Head of caudate nucleus (tissue), 42 donors: ENCODE results near the gene NPLOC4.
A peak's percentile ranks its signal among the peaks of the same experiment; 100 is the strongest.
"Not testable (repeated sequence)": the region's sequence is repeated elsewhere in the genome, so short reads cannot be mapped to it uniquely, and the experiment has no call there.

Source experiments
- DNase-seq, 42 donors: peaks; one replicate each; pipeline versions ENCODE4 v3.0.0 to v3.0.0-alpha.2; 2020 to 2021; ENCODE audit warnings: mixed read lengths in 7 of 42
- intact Hi-C: fragments of 100-400 bp; cut with DNase I; formaldehyde crosslinking; loops from one replicate; pipeline ENCODE4 v1.15.0; 2022

The NPLOC4 gene

DNA sequence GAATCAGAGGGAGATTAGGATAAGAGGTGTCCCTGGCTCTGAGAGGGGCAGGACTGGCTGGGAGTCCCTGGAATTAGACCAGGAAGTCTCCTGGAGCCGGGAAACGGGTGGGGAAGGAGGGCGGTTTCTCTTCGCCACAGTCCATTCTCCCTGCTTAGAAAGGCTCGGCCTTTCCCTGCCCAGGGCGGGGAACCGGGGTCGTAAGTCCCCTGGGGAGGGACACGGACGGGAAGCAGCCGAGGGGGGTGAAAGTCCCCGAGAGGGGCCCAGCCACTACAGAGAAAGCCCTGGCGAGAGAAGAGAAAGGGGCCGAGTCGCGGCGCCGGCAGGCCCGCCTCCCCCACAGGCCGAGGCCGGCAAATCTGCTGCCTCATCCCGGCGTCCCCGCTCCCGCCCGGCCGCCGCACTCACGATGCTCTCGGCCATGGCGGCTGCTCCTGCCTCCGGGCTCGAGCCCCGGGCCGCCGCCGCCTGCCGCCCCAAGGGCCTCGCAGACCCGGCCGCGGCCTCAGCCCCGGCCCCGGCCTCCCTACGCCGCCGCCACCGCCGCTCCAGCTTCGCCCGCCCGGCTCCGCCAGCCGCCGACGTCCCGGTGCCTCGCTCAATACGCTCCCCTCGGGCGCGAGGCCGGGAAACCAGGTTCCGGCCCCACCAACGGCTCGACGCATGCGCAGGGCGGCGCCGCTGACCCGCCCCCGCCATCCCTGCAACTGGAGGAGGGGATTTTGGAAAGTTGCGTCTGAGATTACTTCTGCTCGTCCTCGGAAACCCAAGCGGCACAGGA is at the start of gene NPLOC4, which contains the start of gene TSPAN10:
Gene NPLOC4 (minus strand): TSS at position 608 of the 784 bp plus-strand sequence. CDS start 182 bp downstream, at position 426.
Gene TSPAN10 (plus strand): TSS at position 692 of the 784 bp plus-strand sequence. CDS start 5,217 bp downstream, outside the sequence.
- intact Hi-C loops = no loop called here
- peak; percentile 52 to 93 (median 86) for DNase-seq

DNA sequence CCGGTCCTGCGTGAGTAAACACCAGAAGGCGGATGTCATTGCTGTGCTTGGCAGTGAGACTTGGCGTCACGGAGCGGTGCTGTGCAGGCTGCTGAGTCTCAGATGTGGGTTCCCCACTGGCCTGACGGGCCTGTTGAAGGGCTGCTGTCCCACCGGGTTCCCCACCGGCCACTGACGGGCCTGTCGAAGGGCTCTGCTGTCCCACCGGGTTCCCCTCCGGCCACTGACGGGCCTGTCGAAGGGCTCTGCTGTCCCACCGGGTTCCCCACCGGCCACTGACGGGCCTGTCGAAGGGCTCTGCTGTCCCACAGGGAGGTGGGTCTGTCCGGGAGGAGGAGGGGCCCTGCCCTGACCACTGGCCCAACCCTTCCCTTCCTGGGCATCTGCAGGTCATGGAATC is 49.7 kb upstream of the NPLOC4 start:
- DNase-seq = no peak

GRCh38 chr17:81685108-81685507 is 48.2 kb upstream of the NPLOC4 start:
- peak in 36 of 42 donors; percentile 24 to 88 (median 64) for DNase-seq
- intact Hi-C loops = no loop called here

More for the DNA sequence above, 49.7 kb upstream of the NPLOC4 start:
- intact Hi-C loops = no loop called here

DNA sequence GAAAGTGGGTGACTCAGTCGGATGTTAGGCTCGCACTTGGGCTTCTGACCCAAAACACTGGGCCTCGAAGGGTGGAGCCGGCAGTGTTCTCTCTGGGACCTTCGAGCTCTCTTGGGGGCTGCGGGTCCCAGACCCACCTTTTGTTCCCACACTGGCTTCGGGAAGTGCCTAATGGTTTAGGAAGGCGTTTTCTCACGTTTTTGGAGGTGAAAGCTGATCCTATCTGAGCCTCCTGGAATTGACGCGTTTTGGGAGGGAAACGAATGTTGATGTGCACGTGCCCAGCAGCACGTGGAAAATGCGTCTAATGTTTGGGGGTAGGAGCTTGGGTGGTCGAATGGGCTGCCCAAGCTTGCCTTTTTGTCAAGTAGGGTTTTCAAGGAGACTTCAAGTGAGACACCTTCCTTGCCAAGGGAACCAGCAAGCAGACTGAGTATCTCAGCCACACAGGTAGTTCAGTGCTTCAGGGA is 47.6 kb upstream of the NPLOC4 start:
- intact Hi-C loops = no loop called here
- no peak for DNase-seq

DNA sequence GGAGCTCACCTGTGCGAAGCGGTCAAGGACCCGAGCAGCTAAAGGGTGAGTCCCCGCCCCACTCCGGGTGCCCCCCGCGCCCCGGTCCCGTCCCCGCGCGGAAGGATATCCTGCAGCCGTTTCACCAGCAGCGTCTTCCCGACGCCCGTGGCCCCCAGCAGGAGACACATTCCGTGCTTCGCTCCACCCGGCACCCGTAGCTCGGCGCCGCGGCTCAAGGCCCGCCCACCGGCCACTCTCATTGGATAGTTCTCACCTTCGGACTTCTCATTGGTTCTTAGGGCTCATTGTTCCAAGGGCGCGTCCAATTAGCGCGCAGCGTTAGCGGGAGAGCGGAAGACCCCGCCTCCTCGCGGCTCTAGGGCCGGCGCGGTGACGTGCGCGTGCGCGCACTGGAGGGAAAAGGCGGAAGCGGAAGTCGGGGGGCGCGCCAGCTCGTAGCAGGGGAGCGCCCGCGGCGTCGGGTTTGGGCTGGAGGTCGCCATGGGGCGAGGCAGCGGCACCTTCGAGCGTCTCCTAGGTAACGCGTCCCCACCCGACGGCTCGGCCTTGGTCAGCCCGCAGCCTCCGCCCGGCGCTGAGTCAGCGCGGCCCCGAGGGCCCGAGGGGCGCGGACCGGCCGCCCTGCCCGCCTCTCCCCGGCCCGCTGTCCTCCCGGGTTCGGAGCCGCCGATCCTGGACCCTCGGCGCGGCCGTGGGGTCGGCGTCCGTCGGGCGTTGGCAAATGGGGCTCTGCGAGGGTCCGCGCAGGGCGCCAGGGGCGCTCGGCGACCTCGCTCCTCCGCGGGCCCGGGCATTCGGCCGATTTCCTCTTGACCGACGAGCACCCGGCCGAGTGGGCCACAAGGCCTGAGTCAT is 46.9 kb upstream of the NPLOC4 start, which contains the start of the genes ARL16 and HGS:
Gene ARL16 (minus strand): TSS at position 214 of the 858 bp plus-strand sequence. CDS start 44 bp downstream, at position 170.
Gene HGS (plus strand): TSS at position 428 of the 858 bp plus-strand sequence. CDS start 56 bp downstream, at position 484.
- peak; percentile 93 to 99 (median 97) for DNase-seq
- intact Hi-C loops = no loop called here

DNA sequence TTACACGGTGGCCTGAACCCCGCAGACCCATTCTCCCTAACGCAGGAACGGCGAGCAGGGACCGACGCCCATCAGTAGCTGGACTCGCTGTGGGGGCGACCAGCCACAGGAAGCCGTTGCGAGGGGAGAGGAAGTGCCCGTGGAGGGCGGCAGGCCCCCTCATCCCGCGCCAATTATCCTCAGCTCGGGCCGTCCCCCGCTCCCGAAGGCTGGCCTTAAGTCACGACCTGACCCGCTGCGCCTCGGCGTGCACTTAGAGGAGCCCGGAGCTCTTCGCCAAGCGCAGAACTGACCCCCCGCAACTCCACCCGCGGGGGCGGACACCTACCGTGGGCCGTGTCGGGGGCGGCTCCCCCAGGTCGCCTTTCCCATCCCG is 46.3 kb upstream of the NPLOC4 start:
- intact Hi-C loops = no loop called here

DNA sequence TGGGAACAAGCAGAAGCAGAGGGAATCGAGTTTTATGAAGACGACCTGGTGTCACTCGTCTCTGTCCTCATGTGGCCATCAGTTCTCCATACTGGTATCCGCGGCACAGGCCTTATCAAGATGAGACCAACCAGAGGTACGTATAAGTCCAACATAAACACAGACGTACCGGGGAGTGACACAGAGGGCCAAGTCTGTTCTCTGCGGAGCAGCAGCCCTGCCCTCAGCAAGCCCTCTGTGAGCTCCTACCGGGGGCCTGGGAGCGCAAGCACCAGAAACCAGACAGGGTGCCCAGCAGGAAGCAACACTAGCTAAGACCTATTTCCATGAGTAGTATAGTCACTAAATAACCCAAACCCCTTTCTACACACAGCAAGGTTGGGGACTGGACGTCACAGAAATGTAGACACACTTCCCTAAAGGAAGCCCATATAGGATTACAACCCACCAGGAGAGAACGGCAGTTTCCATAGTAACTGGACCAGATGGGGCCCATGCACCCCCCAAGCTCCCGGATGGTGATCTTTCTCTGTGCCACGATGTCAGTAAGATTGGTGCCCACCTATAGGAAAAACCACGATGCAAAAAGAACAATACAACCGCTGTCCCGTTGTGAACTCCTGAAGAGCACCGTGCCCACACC is 45.8 kb upstream of the NPLOC4 start:
- intact Hi-C loops = no loop called here
- DNase-seq = no peak

More for the DNA sequence above, 46.3 kb upstream of the NPLOC4 start:
- peak in 4 of 42 donors; percentile 6 to 23 (median 14) for DNase-seq

DNA sequence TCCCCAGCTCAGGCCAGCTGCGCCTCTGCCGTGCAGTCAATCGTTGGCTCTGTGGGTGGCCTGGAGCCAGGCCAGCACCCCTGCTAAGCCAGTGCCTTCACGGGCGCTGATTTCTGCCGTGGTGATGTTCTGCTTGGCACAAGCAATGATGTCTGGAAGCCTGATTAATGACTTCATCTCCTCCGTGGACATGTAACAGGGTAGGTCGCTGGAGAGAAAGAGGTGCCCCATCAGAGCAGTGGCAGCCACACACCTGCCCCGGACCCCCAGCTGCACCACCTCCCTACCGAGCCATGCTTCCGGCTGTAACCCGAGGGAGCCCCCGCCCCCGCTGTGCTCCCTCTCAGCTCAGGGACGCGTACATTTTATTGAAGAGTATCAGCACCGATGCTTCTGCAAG is 44.8 kb upstream of the NPLOC4 start:
- peak in 13 of 42 donors; percentile 14 to 56 (median 28) for DNase-seq
- intact Hi-C loops = no loop called here

GRCh38 chr17:81680150-81680549 is 43.2 kb upstream of the NPLOC4 start:
- no peak for DNase-seq
- intact Hi-C loops = no loop called here

GRCh38 chr17:81676906-81677305 is 40.0 kb upstream of the NPLOC4 start:
- peak in 4 of 42 donors; percentile 11 to 53 (median 19) for DNase-seq
- intact Hi-C loops = no loop called here

DNA sequence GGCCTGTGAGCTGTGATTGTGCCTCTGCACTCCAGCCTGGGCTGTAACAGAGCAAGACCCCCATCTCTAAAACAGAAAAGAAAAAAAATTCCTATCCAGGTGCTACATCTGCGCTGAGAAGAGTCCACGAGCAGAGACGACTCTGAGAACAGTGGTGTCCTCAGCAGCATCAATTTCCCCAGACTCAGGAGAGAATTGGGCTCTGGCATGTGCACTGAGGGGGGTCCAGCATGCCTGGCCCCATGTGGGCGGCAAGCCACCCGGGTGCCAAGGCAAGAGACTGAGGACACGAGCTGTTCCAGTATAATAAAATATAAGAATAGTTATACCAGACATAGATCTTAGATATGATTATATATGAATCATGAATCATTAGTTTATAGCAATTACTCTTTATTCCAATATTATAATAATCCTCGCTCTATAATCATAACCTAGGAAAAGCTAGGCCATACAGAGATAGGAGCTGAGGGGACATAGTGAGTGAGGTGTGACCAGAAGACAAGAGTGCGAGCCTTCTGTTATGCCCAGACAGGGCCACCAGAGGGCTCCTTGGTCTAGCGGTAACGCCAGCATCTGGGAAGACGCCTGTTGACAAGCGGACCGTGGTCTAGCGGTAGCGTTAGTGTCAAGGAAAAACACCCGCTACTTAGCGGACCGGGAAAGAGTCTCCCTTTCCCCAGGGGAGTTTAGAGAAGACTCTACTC is 38.8 kb upstream of the NPLOC4 start:
- intact Hi-C loops = not testable (repeated sequence)
- peak in 37 of 42 donors; percentile 22 to 75 (median 48) for DNase-seq

DNA sequence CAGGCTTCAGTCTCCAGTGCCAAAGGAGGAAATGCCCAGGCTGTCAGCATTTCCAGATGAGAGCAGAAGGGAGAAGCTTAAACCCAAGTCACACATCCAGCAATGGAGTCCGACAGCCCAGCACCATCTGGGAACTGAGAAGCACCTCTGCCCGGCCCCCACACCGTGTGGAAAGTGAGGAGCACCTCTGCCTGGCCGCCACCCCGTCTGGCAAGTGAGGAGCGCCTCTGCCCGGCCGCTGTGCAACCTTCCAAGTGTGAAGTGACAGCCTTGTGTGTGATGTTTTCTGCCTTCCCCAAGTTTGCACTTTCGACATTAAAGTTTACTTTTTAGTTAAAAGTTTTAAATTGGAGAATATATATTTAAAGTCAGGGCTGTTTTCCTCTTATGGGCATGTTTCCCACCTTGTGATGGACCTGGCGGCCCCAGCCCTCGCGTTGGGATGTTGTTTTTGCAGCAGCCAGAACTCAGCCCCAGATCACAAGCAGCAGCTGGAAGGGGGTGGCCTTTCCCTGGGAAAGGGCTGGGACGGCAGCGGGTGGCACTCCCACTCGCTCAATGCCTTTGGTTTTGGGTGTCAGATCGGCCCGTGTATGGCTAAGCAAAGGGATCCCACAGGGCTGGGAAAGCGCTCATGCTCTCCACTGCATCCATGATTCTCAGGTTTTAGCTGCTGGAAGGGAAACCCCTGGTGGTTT is 36.8 kb upstream of the NPLOC4 start:
- no peak for DNase-seq
- intact Hi-C loops = no loop called here

- intact Hi-C loops = no loop called here
- DNase-seq = no peak
Measured at GRCh38 chr17:81672954-81673353, 36.0 kb upstream of the NPLOC4 start.

GRCh38 chr17:81672504-81672903 is 35.6 kb upstream of the NPLOC4 start:
- DNase-seq = no peak
- intact Hi-C loops = no loop called here

GRCh38 chr17:81667754-81668153 is 30.8 kb upstream of the NPLOC4 start:
- intact Hi-C loops = loop anchor here (5.0 kb wide), 1 partner anchor 35 kb away; the partner anchor contains the start of gene MRPL12
- DNase-seq = no peak

DNA sequence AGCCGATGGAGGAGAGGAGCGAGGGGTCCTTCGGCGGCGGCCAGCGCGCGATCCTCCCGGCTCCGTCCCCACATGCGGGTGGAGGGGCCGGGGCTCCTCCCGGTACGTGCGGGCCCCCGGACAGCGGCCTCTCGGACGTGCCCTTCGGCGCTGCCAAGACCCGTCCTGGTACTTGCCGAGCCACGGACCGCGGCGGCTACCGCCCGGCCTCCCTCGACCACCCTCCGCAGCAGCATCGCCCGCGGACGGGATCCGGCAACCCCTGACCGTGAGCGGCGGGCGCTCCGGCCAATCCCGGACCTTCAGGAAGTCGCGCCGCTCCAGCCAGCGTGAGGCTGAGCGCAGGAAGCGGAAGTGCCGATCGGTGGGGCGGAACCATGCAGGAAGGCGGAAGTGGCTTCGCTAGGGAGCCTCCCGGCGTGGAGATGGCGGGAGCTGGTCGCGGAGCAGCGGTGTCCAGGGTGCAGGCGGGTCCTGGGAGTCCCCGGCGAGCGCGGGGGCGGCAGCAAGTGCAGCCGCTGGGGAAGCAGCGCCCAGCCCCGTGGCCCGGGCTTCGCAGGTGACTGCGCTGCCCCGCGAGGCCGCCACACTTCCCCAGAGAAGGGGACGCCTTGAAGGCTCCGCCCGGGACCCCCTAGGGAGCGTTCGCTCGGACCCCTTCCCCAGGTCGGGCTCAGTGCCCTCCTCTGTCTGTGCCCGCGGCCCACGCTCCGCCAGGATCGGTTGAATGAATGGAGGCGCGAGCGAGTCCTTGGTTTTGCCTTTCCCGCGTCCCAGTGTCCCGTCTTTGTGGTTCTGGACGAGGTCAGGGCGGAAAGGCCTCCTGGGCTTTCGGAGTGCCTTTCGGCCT is 29.7 kb upstream of the NPLOC4 start, which contains the start of the genes CCDC137 and OXLD1:
Gene CCDC137 (plus strand): TSS at position 396 of the 850 bp plus-strand sequence. CDS start 30 bp downstream, at position 426.
Gene OXLD1 (minus strand): TSS at position 264 of the 850 bp plus-strand sequence. CDS start 28 bp downstream, at position 236.
- peak; percentile 92 to 99 (median 97) for DNase-seq
- intact Hi-C loops = loop anchor here (5.0 kb wide), 1 partner anchor 36 kb away; the partner anchor contains the start of gene MRPL12

DNA sequence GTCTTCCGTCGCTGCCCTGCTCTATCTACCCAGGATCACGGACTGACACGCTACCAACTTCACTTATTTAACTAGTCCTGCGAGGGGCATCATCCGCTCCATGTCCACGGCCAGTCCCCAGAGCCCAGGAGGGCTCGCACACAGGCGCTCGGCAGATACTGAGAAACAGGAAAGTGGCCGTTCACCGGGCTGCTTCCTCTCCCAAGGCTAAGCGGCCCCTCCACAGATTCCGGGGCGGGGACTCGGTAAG is 29.1 kb upstream of the NPLOC4 start:
- DNase-seq = peak in 1 of 42 donors; percentile 4
- intact Hi-C loops = loop anchor here (5.0 kb wide), 1 partner anchor 36 kb away; the partner anchor contains the start of gene MRPL12
